Activated T-helper 9 cell treated with anti-CD3 and anti-CD28 coated beads, Interleukin-2, amount 50 U/mL, for 16 hours (primary cell): ENCODE measurements around the gene CASD1.

Experiments used
- DNase-seq: peaks from one replicate; pipeline ENCODE4 v3.0.0-alpha.2; 2020; ENCODE audit warnings: low read depth

Gene CASD1

DNA sequence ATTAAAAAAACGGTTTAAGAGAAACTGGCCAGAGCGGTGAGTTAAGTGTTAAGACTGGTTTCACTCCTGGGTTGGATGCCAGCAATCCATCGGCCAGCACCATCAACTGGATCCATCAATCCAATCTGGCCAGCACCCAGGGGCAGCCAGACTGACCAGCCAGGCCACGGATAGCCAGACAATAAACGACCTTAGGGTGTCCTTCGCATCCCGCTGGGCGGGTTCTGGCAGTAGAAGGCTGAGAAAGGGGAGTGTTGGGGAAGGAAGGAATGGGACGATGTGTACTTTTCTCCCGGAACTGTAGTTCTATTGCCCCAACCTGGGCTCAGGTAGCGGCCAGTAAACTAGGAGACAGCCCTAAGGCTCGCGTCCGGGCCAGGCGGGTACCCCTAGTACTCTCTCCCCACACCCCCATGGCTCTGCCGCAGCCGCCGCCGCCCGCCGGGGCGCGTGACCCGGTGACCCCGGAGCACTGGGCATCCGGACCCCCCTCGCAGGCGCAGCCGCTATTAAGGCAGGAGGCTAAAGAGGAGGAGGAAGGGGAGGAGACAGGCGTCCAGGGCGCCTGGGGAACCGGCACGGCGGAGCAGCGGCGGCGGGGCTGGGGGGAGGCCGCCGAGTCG, at the start of gene CASD1:
CASD1 (plus strand) TSS at position 546 of the 623 bp plus-strand sequence. CDS start 276 bp downstream, outside the sequence.
- peak; percentile 41 for DNase-seq

DNA sequence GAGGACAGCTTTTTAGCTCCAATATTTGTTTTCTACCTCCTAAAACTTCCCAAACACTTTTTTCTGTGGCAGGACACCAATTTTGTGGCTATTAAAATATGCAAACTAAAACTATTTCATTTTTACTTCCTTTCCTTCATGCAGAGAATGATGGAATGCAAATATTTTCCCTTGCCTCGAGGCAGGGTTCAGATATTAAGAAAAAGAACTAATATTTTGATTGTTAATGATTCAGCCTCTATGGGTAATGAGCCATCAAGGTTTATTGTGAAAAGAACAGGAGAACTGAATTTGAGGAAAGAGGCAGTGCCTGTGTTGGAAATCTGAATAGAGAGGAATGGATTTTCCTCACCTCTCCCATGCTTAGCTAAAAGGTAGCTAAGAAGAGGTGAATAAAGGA, 43.1 kb upstream of the CASD1 start:
- DNase-seq: no peak

DNA sequence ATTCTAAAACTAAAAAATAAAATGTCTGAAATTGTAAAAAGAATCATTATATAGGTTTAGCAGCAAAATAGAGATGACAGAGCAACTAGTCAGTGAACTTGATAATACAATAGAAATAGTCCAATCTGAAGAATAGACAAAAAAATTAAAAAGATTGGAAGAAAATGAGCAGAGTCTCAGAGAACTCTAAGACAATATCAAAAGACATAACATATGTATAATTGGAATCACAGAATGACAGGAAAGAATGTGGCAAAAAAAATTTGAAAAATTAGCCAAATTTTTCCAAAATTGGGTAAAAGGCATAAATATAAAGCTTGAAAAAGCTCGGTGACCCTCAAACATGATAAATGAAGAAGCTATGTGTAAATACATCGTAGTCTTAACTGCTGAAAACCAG, 38.0 kb upstream of the CASD1 start:
- no peak for DNase-seq

DNA sequence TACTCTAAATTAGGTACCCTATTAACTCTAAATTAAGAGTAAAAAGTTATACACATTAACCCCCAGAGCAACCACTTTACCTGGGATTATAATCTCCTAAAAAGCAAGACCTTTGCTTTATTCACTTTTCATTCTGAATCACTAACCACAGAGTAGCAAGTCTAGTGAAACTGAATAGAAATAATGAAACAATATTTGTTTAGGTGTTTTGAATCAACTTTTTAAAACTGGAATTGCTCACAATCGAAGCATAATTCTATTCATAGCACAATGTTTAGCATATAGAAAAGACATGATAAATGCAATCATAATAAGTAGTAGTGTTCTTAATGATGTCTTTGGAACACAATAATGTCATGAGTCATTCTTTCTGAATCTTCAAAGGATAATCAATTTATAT, 37.0 kb upstream of the CASD1 start:
- DNase-seq: no peak

GRCh38 chr7:94476251-94476840, 33.3 kb upstream of the CASD1 start:
- no peak for DNase-seq

- DNase-seq: no peak
Measured at GRCh38 chr7:94477878-94478277, 31.7 kb upstream of the CASD1 start.

GRCh38 chr7:94478648-94479214, 30.9 kb upstream of the CASD1 start:
- DNase-seq: no peak

DNA sequence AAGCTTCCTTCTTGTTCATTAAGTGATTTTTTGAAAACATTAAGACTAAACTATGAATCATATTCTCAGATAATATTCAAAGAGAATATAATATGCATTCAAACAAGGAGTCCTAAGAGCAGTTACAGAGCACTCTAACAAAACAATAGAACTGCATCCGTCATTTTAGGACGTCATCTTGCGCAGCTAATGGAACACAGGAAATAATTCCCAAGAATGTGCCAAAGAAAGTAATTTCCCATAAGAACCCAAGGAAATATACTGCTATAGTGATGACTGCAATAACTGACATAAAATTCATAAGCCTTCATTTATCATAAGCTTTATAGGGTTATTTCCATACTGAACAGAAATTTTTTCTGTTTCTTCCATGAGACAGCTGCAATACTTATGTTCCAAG, 28.3 kb upstream of the CASD1 start:
- no peak for DNase-seq

- DNase-seq: no peak
Measured at GRCh38 chr7:94482796-94483195, 26.8 kb upstream of the CASD1 start.

GRCh38 chr7:94483843-94484242, 25.8 kb upstream of the CASD1 start:
- no peak for DNase-seq

DNA sequence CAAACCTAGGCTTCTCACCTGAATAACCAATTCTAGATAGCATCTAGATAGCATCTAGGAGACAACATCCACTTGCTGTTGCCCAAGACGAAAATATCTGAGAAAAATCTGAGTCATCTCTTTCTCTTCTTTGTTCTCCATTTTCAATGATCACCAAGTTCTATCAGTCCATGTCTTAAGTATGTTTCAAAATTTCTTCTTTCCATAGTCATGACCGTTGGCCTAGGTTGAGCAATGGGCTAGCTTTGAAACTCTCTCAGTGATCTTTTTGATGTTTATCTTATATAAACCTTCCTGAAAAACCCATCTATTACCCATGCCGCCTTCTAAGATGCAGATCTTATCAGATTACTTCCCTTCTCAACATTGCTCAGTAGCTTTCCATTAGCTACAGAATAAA, 23.4 kb upstream of the CASD1 start:
- no peak for DNase-seq

DNA sequence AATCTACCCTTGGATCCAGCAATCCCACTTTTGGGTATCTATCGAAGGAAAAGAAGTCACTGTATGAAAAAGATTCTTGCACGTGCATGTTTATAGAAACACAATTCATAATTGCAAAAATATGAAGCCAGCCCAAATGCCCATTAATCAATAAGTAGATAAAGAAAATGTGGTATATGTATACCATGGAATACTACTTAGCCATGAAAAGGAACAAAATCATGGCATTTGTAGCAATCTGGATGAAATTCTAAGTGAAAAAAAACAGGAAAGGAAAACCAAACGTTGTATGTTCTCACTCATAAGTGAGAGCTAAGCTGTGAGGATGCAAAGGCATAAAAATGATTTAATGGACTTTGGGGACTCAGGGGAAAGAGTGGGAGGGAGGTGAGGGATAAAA, 18.2 kb upstream of the CASD1 start:
- no peak for DNase-seq

DNA sequence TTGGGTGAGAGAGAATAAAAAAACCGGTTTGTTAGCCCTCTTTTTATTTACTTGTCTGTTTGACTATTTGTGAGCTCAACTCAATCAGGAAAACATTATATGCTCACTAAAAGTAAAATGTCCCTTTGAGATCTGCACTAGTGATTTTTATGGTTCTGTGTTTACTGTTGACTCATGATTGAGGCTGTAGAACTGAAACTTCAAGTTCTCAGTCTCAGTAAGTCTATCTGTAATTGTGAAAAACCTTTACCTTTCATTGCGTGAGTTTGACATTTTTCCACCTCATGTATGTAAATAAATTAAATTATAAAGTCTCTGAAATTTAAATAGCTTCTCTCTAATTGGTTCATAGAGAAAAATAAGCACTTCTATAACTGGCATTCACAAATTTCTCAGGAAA, 17.0 kb upstream of the CASD1 start:
- no peak for DNase-seq

DNA sequence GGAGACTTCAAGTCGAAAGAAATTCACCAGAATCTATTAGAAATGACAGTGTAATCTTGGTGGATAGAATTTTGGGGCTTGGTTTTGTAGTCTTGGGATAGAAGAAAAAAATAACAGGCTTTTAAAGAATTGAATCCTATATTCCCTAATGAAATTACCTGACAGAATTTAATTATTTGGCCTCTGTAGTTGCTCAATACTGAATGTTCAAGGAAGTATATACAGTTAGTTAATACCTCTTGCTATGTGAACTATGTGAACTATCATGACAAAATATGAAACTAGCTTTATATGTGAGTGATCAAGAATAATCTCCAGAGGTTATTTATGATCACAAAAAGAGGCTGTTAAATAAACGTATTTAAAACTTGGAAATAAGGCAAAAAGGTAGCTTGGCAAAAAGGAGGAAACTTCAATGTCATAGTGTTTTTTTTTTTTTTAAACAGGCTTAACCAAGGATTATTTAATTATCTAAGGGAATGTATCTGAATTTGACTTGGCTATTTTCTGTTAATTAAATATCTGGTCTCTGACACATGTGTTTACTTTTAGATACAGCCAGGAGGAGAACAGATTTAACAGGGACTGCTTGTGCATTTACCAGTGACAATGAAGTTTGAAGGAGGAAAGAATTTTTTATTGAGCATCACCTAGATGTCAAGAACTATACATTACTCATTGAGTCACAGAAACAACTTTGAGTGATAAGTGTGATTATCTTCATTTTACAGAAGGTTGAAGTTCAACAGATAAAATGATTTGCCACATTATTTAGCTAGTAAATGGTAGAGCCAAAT, 11.5 kb upstream of the CASD1 start:
- no peak for DNase-seq

DNA sequence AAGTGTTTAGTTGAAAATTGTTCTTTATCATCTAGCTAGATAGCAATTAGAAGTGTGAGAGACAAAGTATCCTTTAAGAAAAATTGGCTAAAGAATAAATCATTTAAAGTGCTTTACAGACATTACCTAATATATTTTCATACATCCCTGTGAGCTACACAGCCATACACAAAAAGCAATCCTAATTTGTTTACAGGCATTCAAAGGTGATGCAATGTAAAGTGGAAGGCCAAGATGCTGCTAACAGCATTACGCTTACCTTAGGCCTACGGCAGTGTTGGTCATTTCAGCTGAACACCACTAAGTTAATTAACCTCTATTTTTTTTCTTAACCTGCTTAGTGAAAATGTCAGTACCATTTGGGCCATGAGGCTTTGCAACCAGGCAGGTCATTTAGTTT, 10.7 kb upstream of the CASD1 start:
- DNase-seq: no peak

- no peak for DNase-seq
Measured at GRCh38 chr7:94507462-94507861, 2.1 kb upstream of the CASD1 start.

DNA sequence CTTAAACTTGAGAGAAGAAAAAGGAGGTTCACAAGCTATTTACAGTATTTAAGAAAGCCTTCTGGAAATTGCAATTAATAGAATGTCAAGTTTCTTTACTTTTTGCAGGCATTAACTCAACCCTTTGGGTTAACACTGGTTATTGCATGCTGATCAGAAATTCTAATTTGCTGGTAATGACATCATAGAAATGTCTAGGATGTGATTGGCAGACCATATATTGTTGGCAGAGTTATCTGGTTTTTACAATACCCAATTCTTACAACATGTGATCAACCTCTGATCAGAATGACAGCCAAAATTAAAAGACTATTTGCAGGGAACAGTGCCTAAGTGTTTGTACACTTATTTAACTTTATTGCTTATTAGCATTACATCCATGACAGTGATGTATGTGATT, 1.6 kb upstream of the CASD1 start:
- DNase-seq: no peak

DNA sequence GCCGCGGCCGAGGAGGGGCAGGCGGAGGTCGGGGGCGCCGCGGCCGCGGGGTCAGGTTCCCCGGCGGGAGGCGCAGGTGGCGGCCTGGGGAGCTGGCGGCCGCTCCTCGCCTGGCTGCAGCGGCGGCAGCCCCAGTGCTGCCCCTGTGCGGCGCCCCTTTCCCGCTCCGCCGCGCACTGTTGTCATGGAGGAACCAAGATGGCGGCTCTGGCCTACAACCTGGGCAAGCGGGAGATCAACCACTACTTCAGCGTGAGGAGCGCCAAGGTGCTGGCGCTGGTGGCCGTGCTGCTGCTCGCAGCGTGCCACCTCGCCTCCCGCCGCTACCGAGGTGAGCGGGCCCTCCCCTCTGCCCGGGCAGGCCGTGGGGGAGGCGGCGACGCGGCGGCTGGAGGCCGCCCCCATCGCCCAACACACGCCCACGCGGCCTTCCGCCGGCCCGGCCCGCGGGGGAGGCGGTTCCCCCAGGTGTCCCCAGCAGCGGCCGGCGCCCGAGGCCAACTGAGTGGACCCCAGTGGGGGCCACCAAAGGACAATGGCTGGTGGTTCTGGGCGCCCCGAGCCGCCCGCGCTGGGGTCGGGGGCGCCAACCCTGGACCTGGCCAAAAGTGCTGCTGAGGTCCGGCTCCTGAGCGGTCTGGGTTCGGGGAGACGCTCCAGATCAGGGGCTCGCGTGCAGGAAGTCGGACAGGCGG, 425 bp downstream of the CASD1 start:
- peak; percentile 51 for DNase-seq

DNA sequence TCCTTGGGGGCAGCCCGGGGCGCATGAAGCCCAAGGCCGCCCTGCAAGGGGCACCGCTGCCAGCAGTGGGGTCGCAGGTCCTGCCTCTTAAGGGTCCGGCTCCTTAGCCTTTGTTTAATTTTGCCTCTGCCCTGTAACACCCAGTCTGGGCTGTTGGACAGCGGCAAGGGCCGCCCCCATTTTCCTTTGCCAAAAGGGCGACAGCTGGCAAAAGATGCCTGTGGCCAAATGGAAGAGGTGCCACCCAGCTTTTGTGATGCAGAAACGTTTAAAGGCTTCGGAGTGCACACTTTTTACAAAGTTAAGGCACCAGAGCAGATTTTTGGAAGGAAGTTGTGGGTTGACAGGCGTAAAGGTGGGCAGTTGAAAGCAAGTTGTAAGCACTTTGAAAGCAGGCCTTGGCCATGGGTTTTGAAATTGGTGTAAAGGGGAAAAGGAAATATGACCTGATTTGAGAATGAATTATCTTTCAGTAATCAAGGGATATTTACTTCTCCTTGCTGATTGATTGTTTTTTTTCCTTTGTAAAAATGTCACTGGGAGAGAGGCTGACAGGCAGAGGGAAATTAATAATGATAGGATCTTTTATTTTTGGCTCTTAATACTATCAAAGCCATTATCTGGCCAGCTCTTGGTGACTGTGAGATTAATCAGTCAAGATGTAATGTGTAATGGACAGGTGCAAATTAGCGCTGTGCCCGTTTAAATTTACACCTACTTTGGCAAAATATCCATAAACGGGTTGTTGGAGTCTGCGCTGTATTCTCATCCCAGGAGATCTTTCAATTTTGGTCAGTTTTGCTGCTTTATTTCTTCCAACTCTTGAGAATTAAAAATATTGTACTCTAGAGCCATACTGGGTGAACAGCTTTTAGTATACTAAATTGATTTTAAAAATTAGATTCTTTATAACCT, 1.2 kb downstream of the CASD1 start:
- DNase-seq: no peak

GRCh38 chr7:94511718-94512117, 2.1 kb downstream of the CASD1 start:
- DNase-seq: no peak
